Dedifferentiated amniotic fluid mesenchymal stem cell (primary cell): ENCODE data around the gene NPM3.

Experiments
- DNase-seq: peaks from one replicate; pipeline ENCODE4 v3.0.0-alpha.2; 2016; ENCODE audit errors: extremely low spot score

NPM3 gene

DNA sequence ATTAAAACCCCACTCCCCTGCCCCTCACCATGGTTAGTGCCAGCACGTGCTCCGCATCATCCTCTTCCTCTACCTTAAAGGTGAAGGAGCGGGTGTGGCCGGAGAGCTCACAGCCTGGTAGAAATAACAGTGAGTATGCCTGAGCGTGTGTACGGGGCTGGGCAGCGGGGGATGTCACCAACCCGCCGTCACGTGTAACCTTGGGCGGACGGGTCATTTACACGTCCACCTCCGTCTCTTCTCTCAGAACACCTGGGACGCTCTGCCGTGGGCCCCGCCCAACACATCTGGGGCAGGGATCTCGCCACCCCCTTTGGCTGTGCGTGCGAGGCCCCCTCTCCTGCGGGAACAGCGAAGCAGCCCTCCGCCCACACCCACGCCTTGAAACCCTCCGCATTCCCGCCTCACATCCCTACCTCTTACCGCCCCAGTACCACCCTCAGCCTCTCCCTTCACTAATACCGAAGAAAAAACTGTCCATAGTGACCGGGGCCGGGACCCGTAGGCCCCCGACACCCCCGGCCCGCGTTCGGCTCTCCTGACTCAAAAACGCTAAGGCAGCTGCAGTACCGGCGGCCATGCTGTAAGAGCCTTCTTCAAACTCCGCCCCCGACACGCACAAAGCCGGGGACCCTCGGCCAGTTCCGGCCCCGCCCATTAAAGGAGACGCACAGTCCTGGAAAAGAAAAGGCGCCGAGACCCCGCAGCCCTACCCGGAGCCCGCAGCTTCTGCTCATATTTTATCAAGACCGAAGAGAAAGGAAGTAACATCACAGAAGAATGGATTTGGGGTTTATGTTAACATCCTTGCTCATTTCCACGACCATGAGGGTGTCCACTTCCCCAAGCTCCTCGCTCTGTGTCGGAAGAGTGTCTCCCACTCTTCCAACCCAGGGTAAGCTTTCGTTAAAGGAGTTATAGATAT is at the start of gene NPM3:
Gene NPM3 (minus strand): TSS at position 636 of the 925 bp plus-strand sequence. CDS start 56 bp downstream, at position 580.
- DNase-seq, result peak; percentile 74

DNA sequence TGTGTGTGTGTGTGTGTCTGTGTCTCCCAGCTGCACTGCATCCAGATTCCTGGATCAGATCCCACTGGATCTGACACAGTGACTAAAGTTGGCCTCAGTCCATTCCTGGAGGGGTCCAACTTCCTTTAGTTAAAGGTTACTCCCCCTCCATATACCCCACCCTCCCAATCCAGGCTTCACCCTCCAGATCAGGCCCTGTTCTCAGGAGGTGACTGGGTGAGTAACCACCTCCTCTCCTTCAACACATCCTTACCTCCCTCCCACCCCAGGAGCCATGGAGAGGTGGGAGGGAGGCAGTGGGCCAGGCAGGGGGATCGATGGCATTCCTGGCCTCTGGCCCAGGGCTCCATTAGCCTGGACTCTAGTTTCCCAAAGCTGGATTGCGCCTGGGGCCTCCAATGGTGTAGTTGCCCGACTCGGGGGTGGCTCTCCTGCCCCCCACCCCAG is 49.1 kb upstream of the NPM3 start:
- no peak for DNase-seq

DNA sequence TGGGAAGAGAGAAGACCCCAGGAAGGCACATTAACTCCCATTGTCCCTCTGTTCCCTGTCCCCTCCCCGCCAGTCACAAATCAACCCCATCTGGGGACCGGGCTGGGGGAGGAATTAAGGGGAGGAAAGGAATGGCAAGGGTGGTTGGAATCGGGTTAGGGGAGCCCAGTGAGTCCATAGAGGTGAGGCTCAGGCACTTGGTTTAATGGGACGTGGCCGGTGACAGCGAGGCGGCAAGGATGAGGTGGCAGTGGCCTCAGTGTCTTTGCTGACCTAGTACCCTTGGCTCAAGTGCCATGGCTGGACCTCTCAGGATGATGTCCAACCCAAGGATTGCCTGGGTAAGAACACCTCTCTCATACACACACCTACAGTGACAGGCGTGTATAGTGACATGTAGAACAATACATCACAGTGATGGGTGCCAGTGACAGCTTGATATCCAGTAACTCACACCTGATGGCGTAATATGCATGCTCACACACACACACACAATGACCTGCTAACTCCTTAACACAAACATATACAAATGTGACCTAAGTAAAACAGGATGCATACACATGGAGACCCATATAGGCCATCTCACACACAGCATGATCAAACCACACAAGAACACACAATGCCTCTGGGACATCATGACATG is 48.0 kb upstream of the NPM3 start:
- no peak for DNase-seq

GRCh38 chr10:101830322-101831168 is 47.3 kb upstream of the NPM3 start:
- DNase-seq, result peak; percentile 88

DNA sequence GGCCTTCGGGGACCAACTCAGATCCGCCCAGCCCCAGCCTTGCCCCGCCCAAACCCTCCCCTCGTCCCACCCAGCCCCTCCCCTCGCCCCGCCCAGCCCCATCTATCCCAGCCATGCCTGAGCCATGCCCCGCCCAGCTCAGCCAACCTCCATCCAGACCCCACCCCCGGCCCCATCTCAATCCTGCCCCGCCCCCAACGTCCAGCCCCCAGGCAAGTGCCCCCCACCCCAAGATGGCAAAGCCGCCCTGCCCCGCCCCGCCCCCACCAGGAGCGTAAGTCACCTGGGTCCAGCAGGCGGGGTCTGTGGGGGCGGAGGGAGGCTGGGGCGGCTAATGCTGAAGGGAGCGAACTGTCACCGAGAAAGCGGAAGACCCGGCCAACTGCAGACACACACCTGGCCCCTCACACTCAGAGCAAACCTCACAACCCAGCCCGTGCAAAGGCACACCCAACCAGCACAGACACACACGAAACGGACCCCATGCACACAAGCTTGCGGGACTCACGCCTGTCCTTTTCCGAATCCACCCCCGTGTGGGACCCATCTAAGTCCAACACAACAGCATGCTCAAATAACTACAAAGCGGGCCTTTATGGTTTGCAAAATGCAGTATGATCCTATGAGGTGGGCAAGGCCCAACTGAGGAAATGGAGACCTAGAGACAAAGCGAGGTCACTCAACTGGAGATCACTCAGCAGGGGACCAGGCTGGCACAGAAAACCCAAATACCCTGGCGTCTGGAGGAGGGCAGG is 46.5 kb upstream of the NPM3 start:
- no peak for DNase-seq

DNA sequence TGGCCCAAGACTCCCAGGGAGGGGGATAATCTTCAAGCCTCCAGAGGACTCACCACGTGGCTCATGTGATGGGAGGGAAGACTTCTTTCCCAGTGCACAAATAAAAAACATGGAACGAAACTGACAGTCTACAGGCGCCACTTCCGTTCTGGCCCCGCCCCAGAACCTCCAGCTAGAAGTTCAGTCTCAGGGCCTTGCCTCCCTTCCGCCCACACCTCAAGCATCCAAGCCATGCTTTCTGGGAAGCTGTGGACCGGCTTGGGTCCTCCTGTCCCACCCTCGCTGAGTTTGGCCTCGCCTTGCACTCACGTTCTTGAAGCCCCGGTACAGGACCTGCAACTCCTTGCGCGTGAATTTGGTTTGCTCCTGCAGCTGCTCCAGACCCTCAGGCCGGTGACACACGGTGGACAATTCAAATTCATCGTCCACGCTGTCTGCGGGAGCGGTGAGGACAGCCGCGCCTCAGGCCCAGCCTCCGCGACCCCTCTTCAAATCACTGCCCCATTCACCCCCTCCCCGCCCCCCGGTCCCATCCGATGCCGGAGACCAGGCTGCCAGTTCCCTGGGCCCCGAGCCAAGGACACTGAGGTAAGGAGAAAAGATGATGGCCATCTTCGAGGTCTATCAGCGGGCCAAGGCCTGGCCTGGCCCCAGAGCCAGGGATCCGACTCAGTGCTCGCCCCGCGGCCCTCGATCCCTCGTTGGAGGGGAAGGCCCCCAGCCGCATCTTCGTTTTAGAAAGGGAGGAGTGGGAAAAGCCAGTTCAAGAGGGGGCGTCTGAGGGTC is 45.7 kb upstream of the NPM3 start:
- no peak for DNase-seq

- no peak for DNase-seq
Observed at GRCh38 chr10:101827919-101828600, 44.8 kb upstream of the NPM3 start.

- no peak for DNase-seq
Observed at GRCh38 chr10:101826852-101827434, 43.7 kb upstream of the NPM3 start.

DNA sequence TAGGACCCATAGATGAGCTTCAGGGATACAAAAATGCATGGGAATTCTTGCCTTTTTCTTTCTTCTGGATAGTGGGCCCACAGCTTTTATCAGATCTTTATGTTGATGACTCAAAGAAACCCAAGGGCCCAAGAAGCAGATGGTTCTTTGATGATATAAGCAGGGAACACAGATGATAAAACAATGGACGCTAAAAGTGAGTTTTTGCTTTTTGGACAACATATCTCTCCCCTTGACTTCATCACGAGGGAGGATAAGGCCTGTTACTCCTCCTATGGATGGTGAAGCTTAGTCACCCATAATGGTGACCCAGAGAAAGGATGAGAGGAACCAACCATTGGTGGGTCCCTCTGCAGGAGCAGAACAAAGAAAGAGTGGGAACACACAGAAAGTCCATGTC is 41.5 kb upstream of the NPM3 start:
- no peak for DNase-seq

- DNase-seq, result no peak
Observed at GRCh38 chr10:101818872-101819633, 35.8 kb upstream of the NPM3 start.

DNA sequence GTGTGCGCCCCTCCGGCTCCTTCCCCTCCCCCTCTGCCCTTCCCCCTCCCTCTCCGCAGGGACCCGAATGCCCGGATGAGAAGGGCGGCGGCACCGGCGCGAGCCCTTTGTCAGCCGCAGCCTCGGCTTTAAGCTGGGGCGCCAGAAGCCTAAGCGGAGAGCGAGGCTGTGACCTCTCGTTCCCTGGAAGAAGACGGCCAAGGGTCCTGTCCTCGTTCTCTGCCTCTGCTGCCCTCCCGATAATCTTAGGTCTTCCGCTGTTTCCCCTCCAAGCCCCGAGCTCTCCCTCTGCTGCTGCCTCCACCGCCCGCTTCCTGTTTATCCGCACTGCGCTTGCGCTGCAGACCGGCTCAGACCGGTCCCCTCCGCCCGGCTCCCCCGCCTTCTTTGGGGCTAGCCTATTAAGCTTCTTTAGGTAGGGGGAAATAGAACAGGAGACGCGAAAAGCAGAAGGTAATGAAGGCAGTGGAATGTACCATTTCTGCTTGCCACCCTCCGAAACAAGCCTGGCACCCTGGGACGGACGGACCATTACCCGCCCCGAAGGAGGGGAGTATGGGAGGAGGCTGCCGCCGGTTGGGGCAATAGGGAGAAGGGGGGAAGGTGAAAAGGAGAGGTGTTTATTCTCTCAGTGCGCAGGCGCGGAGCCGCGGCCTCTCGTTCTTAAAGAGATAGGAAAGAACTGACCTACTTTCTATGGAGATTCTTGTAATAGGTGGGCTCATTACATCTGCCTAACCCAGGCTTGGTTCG is 35.0 kb upstream of the NPM3 start, which contains the start of gene OGA:
Gene OGA (minus strand): TSS at position 326 of the 753 bp plus-strand sequence. CDS start 422 bp downstream, outside the sequence.
- DNase-seq, result peak; percentile 99

DNA sequence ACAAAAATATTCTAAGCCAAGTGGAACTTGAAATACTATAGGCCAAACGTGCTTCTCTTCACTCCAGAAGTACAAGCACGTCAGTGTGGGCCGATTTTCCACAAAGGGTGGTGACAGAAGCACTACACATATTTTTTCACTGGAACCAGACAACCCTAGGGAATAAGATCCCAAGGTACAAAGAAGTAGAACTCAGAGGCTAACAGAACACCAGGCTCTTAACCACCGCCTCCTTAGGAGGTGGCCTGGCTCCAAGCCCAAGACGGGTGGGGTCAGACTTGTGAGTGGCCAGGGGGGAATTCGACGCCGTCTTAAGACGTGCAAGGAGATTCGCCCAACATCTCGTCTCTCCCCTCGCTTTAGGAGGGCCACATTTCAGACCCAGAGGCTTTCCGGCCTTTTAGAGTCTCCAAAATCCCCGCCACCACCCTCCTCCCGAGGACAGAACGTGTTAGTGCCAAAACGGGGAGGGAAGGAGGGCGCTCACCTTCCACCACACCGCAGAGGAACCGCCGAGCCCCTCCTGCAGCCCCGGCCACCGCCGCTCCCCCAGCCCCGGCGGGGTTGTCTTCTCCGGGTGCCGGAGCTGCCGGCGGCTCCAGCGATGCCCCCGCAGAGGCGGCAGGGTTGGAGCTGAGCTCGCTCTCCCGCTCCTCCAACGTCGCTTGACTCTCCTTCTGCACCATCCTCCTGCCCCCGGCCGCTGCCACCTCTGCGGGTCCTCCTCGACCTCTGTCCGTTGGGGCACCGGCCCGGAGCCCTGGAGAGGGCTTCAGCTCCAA is 34.3 kb upstream of the NPM3 start:
- peak; percentile 84 for DNase-seq

- no peak for DNase-seq
Observed at GRCh38 chr10:101816913-101817336, 33.7 kb upstream of the NPM3 start.

GRCh38 chr10:101816376-101816775 is 33.1 kb upstream of the NPM3 start:
- DNase-seq, result no peak

DNA sequence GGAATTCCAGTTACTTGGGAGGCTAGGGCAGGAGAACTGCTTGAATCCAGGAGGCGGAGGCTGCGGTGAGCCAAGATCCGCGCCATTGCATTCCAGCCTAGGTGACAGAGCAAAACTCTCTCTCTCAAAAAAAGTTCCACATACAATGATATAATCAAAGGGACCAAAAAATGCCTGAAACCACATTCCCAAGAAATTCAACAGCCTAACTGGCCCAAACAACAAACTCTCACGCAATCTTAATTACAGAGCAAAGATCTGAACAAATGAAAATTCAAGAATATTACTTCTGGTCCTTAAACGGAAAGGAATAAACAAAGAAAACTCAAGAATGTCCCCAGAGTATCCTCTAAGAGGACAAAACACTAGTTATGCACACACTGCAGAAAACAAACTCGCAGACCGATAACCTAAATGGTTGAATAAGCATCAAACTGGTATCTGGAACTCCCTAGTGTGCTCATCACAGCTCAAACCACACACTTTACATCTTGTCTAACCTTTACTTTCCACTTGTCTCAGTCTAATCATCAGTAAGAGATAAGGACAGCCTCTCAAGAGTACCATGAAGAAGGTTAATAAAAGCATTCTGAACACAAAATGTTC is 31.3 kb upstream of the NPM3 start:
- DNase-seq, result no peak

DNA sequence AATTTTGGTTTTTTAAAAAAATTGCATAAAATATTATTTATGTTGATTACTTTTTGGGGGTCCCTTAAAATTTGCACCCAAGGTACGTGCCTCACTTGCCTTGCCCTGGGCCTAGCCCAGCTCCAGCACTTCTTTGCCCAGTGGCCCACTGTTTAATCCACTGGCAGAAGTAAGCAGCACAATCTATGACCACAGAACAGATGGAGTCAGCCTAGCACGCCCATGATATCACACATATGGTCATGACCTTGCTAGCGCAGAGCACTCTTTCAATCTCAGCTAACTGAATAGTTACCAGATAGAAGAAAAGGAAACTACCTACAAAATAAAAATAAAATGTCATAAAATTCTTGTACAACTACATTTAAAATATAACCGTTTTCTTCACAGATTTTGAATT is 29.4 kb upstream of the NPM3 start:
- no peak for DNase-seq

DNA sequence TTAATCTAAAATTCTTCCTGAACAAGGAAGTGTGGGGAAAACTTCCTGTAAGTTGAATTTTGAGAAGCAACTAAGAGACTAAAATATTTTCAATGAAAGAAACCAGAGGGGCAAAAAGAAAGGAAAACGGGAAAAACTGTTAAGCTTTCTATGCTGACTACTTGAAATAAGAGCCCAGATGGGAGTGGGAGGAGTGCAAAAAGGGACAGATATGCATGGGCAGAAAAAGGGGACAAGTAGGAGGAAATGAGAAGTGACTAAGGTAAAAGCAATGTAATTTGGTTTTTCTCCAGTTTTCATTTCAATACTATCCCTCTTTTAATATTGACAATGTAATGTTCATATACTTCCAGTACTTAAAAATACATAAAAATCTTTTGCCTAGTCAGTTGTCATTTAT is 23.9 kb upstream of the NPM3 start:
- no peak for DNase-seq
